B cell (primary cell): ENCODE results near the gene ALKBH2.

ENCODE experiments used
- EZH2 ChIP-seq: IDR thresholded peaks from 2 replicates; pipeline ENCODE4 v1.6.1; 2012; ENCODE audit warnings: borderline replicate concordance, low read depth, mild to moderate bottlenecking, moderate library complexity, low read length; ENCODE audit not compliant: insufficient read depth, poor library complexity, severe bottlenecking
- TF ChIP-seq, protein P1 (sequence below): fragments of 200-600 bp; IDR thresholded peaks from one replicate; pipeline ENCODE4 v1.8.0; 2022; ENCODE audit warnings: antibody characterized with exemption, mild to moderate bottlenecking

DNA sequence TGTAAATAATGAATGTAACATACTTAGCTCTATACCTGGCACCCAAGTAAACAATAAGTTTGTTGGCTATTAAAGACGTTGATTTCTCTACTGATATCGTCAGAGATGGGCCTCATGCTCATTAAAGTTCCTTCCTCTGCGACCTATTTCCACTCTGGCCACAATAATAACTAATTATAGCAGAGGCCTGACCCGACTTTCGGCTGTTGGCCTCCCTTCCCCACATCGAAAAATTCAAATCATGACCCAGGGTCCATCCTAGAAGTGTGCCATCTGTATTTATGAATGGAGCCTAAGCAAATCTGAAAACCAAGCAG, 41.2 kb downstream of the ALKBH2 start:
- TF ChIP-seq, protein P1, sequence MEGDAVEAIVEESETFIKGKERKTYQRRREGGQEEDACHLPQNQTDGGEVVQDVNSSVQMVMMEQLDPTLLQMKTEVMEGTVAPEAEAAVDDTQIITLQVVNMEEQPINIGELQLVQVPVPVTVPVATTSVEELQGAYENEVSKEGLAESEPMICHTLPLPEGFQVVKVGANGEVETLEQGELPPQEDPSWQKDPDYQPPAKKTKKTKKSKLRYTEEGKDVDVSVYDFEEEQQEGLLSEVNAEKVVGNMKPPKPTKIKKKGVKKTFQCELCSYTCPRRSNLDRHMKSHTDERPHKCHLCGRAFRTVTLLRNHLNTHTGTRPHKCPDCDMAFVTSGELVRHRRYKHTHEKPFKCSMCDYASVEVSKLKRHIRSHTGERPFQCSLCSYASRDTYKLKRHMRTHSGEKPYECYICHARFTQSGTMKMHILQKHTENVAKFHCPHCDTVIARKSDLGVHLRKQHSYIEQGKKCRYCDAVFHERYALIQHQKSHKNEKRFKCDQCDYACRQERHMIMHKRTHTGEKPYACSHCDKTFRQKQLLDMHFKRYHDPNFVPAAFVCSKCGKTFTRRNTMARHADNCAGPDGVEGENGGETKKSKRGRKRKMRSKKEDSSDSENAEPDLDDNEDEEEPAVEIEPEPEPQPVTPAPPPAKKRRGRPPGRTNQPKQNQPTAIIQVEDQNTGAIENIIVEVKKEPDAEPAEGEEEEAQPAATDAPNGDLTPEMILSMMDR = no peak
- no peak for TF ChIP-seq EZH2
